A673 (cell line): ENCODE data around the gene PARD6B.

Source experiments
- EZH2 ChIP-seq: fragments of 200-600 bp; sonication (generic); IDR thresholded peaks from 2 replicates; pipeline ENCODE4 v1.6.1; 2017; ENCODE audit warnings: borderline replicate concordance, low read depth, mild to moderate bottlenecking, mixed read lengths, antibody characterized with exemption, low read length; ENCODE audit not compliant: poor library complexity, severe bottlenecking
- TF ChIP-seq, protein P1 (sequence below): fragments of 300-800, 200-600 bp; sonication (generic); conservative IDR thresholded peaks from 2 replicates; pipeline ENCODE4 v1.5.1; 2017; ENCODE audit warnings: low read depth, mild to moderate bottlenecking, antibody characterized with exemption, low read length, moderate library complexity, mixed read lengths

DNA sequence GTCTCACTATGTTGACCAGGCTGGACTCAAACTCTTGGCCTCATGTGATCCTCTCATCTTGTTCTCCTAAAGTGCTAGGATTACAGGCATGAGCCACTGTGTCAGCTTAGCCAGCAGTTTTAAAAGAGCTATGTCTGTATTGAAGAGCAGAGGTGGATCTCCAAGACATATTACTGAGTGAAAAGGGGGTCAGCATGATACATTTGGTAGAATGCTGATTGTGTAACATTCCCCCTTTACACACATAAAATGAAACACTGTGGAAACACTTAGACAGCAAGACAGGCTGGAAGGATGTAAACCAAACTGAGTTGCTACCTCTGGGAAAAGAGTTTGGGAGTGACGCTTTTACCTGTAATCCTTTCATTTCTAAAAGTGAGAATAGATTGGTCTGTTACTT lies 38.4 kb upstream of the PARD6B start:
- TF ChIP-seq, protein P1, sequence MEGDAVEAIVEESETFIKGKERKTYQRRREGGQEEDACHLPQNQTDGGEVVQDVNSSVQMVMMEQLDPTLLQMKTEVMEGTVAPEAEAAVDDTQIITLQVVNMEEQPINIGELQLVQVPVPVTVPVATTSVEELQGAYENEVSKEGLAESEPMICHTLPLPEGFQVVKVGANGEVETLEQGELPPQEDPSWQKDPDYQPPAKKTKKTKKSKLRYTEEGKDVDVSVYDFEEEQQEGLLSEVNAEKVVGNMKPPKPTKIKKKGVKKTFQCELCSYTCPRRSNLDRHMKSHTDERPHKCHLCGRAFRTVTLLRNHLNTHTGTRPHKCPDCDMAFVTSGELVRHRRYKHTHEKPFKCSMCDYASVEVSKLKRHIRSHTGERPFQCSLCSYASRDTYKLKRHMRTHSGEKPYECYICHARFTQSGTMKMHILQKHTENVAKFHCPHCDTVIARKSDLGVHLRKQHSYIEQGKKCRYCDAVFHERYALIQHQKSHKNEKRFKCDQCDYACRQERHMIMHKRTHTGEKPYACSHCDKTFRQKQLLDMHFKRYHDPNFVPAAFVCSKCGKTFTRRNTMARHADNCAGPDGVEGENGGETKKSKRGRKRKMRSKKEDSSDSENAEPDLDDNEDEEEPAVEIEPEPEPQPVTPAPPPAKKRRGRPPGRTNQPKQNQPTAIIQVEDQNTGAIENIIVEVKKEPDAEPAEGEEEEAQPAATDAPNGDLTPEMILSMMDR: no peak
- no peak for TF ChIP-seq EZH2
